ENCODE data around the gene PLCL2.

Gene PLCL2

DNA sequence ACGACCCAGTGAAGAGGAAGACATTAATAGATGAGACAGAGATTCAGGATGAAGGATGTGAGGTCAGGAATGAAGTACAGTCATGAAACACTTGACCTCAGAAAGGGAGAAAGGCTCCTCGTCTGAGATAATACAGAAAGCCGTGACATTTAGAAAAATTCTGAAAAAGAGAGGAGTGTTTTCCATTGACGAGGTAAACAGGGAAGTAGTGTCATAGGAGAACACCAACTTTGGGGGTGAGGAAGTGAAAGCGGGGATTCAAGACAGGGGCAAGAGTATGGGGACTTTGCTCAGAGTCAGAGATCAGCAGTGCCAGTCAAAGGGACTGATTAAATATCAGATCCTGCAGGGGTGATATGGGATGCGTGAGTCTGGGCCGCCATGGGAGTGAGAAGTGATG lies 160.9 kb downstream of the PLCL2 start:
- peaks cover 9% of the 10 kb centered on the region for H3K4me1 ChIP-seq (ENCODE audit: control insufficient read depth, insufficient read depth, low read length, unreplicated experiment)
- no peaks in the 10 kb centered on the region for H3K79me2 ChIP-seq (ENCODE audit: control insufficient read depth, insufficient read depth, low read length, unreplicated experiment)
- no peak overlapping the region for H2AFZ ChIP-seq (ENCODE audit: low read length, unreplicated experiment)
- no peaks in the 10 kb centered on the region for H3K27me3 ChIP-seq (ENCODE audit: insufficient read depth, low read length)
- H3K27ac ChIP-seq (ENCODE audit: low read depth, low read length): no peak overlapping the region
- peaks cover 6% of the 10 kb centered on the region; the same call in 1 of the 2 replicates for H3K36me3 ChIP-seq (ENCODE audit: insufficient read depth, low read length)
- H3K4me3 ChIP-seq (ENCODE audit: low read depth, low read length): no peak overlapping the region

DNA sequence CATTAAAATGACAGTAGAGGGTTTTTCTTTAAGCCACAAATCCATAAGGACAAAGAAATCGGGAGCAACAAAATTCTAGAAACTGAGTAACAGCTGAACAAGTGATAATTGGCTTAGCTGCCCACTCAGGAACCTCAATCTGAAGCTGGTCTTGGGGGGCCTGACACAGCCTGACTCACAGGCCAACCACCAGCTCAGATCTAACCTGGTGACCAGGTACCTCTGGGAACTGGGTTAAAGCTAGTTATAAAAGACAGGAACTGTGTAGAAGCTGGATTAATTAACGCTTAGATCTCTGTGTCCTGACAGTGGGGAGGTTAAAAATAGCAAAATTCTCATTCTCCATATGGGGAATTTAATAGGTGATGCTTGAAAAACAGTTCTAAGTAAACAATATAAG lies 161.9 kb downstream of the PLCL2 start:
- H3K27me3 ChIP-seq (ENCODE audit: insufficient read depth, low read length): no peaks in the 10 kb centered on the region
- no peaks in the 10 kb centered on the region for H3K4me1 ChIP-seq (ENCODE audit: control insufficient read depth, insufficient read depth, low read length, unreplicated experiment)
- no peak overlapping the region for H3K4me3 ChIP-seq (ENCODE audit: low read depth, low read length)
- peaks cover 6% of the 10 kb centered on the region; the same call in 1 of the 2 replicates for H3K36me3 ChIP-seq (ENCODE audit: insufficient read depth, low read length)
- H2AFZ ChIP-seq (ENCODE audit: low read length, unreplicated experiment): no peak overlapping the region
- no peak overlapping the region for H3K27ac ChIP-seq (ENCODE audit: low read depth, low read length)
- no peaks in the 10 kb centered on the region for H3K79me2 ChIP-seq (ENCODE audit: control insufficient read depth, insufficient read depth, low read length, unreplicated experiment)

DNA sequence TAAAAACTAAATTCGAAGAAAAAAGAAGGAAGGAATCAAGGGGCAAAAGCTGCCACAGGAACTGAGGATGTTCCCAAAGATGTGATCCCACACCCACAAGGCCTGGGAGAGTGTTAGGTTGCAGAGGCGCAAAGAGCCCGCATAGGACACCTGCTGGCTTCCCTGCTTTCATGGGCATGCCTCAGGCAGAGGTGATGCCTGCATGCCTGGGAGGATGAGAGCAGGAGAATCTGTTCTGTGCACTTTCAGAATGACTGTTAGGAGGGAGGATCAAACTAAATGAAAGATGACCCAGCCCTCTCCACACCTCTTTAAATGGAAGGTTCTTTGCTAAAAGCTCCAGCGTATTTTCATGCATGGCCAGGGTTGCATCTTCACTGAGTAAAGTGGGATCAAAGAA lies 162.4 kb downstream of the PLCL2 start:
- no peaks in the 10 kb centered on the region for H3K27me3 ChIP-seq (ENCODE audit: insufficient read depth, low read length)
- H3K4me1 ChIP-seq (ENCODE audit: control insufficient read depth, insufficient read depth, low read length, unreplicated experiment): no peaks in the 10 kb centered on the region
- no peaks in the 10 kb centered on the region for H3K79me2 ChIP-seq (ENCODE audit: control insufficient read depth, insufficient read depth, low read length, unreplicated experiment)
- peaks cover 6% of the 10 kb centered on the region; the same call in 1 of the 2 replicates for H3K36me3 ChIP-seq (ENCODE audit: insufficient read depth, low read length)
- no peak overlapping the region for H3K4me3 ChIP-seq (ENCODE audit: low read depth, low read length)
- no peak overlapping the region for H3K27ac ChIP-seq (ENCODE audit: low read depth, low read length)
- H2AFZ ChIP-seq (ENCODE audit: low read length, unreplicated experiment): no peak overlapping the region

DNA sequence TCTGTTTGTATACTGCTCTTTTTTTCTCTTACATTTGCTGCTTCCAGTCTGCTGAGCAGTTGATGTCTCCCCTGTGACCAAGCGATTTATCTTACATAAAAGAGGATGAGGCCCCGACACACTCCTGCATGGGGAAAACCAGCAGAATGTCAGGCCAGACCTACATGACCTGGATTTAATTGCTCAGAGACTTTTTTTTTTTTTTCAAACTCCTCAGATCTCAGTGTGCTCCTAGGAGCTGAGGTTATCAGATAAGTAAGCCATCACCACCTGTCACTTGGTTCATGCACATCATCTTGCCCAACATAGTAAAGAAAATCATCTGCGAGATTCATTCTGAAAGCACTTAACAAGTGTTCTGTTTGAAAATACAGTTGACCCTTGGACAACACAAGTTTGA lies 163.1 kb downstream of the PLCL2 start:
- H3K27ac ChIP-seq (ENCODE audit: low read depth, low read length): no peak overlapping the region
- H3K4me1 ChIP-seq (ENCODE audit: control insufficient read depth, insufficient read depth, low read length, unreplicated experiment): no peaks in the 10 kb centered on the region
- H2AFZ ChIP-seq (ENCODE audit: low read length, unreplicated experiment): no peak overlapping the region
- peaks cover 6% of the 10 kb centered on the region; the same call in 1 of the 2 replicates for H3K36me3 ChIP-seq (ENCODE audit: insufficient read depth, low read length)
- H3K27me3 ChIP-seq (ENCODE audit: insufficient read depth, low read length): no peaks in the 10 kb centered on the region
- H3K79me2 ChIP-seq (ENCODE audit: control insufficient read depth, insufficient read depth, low read length, unreplicated experiment): no peaks in the 10 kb centered on the region
- H3K4me3 ChIP-seq (ENCODE audit: low read depth, low read length): no peak overlapping the region

DNA sequence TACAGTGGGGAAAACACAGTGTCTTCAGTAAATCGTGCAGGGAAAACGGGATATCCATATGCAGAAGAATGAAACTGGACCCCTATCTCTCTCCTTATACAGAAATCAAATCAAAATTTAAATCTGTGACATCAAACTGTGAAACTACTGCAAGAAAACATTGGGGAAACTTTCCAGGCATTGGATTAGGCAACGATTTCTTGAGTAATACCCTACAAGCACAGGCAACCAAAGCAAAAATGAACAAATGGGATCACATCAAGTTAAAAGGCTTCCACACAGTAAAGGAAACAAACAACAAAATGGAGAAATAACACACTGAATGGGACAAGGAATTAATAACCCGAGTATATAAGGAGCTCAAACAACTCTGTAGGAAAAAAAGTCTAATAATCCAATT lies 165.3 kb downstream of the PLCL2 start:
- peaks cover 6% of the 10 kb centered on the region; the same call in 1 of the 2 replicates for H3K36me3 ChIP-seq (ENCODE audit: insufficient read depth, low read length)
- no peak overlapping the region for H2AFZ ChIP-seq (ENCODE audit: low read length, unreplicated experiment)
- no peak overlapping the region for H3K4me3 ChIP-seq (ENCODE audit: low read depth, low read length)
- no peaks in the 10 kb centered on the region for H3K79me2 ChIP-seq (ENCODE audit: control insufficient read depth, insufficient read depth, low read length, unreplicated experiment)
- H3K4me1 ChIP-seq (ENCODE audit: control insufficient read depth, insufficient read depth, low read length, unreplicated experiment): no peaks in the 10 kb centered on the region
- no peaks in the 10 kb centered on the region for H3K27me3 ChIP-seq (ENCODE audit: insufficient read depth, low read length)
- H3K27ac ChIP-seq (ENCODE audit: low read depth, low read length): no peak overlapping the region

DNA sequence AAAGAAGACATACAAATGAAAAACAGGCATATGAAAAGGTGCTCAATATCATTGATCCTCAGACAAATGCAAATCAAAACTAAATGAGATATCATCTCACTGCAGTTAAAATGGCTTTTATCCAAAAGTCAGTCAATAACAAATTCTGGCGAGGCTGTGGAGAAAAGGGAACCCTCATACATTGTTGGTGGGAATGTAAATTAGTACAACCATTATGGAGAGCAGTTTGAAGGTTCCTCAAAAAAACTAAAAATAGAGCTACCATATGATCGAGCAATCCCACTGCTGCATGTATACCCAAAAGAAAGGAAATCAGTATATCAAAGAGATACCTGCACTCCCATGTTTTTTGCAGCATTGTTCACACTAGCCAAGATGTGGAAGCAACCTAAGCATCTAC lies 165.8 kb downstream of the PLCL2 start:
- Histone ChIP-seq H3K4me3 (ENCODE audit: low read depth, low read length) (no peak overlapping the region), H3K27ac (ENCODE audit: low read depth, low read length) (no peak overlapping the region), H3K4me1 (ENCODE audit: control insufficient read depth, insufficient read depth, low read length, unreplicated experiment) (no peaks in the 10 kb centered on the region), H3K36me3 (ENCODE audit: insufficient read depth, low read length) (peaks cover 6% of the 10 kb centered on the region; the same call in 1 of the 2 replicates), H3K79me2 (ENCODE audit: control insufficient read depth, insufficient read depth, low read length, unreplicated experiment) (no peaks in the 10 kb centered on the region), H2AFZ (ENCODE audit: low read length, unreplicated experiment) (no peak overlapping the region), H3K27me3 (ENCODE audit: insufficient read depth, low read length) (no peaks in the 10 kb centered on the region)

DNA sequence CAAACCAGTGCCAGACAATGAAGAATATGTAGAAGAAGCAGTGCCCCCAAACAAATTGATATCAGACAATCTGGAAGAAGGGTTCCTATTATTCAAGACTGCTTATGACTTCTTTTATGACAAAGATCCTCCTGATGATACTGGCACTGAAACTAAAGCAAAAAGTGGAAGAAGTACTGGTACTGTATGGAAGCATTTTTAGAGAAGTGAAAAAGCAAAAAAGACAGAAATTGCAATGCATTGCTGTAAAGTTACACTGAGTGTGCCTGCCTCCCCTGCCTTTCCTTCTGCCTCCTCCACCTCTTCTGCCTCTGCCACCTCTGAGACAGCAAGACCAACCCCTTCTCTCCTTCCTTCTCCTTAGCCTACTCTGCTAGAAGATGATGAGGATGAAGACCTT lies 167.6 kb downstream of the PLCL2 start:
- Histone ChIP-seq H3K27ac (ENCODE audit: low read depth, low read length) (no peak overlapping the region), H2AFZ (ENCODE audit: low read length, unreplicated experiment) (no peak overlapping the region), H3K27me3 (ENCODE audit: insufficient read depth, low read length) (no peaks in the 10 kb centered on the region), H3K4me3 (ENCODE audit: low read depth, low read length) (no peak overlapping the region), H3K4me1 (ENCODE audit: control insufficient read depth, insufficient read depth, low read length, unreplicated experiment) (no peaks in the 10 kb centered on the region), H3K79me2 (ENCODE audit: control insufficient read depth, insufficient read depth, low read length, unreplicated experiment) (no peaks in the 10 kb centered on the region), H3K36me3 (ENCODE audit: insufficient read depth, low read length) (peaks cover 6% of the 10 kb centered on the region; the same call in 1 of the 2 replicates)

DNA sequence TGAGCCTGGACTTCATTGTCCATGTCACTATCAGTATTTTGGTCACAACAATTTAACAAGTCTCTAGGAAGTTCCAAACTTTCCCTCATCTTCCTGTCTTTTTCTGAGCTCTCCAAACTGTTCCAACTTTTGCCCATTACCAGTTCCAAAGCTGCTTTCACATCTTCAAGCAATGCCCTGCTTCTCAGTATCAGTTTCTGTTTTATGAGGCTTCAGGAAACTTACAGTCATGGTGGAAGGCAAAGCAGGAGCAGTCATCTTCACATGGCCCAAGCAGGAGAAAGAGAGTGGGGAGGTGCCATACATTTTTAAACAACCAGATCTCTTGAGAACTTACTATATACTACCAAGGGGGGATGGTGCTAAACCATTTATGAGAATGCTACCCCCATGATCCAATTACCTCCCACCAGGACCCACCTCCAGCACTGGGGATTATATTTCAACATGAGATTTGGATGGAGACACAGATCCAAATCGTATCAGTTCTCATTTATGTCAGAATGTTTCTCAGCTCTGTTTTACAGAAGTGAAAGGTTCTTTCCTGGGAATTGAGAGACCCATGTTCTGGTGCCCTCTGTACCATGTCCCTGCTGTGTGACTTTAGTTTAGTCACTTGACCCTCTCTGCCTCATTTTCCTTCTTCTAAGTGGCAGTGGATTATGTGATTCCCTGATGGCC lies 169.7 kb downstream of the PLCL2 start:
- Histone ChIP-seq H3K79me2 (ENCODE audit: control insufficient read depth, insufficient read depth, low read length, unreplicated experiment) (no peaks in the 10 kb centered on the region), H3K4me3 (ENCODE audit: low read depth, low read length) (no peak overlapping the region), H3K4me1 (ENCODE audit: control insufficient read depth, insufficient read depth, low read length, unreplicated experiment) (no peaks in the 10 kb centered on the region), H3K27me3 (ENCODE audit: insufficient read depth, low read length) (no peaks in the 10 kb centered on the region), H3K27ac (ENCODE audit: low read depth, low read length) (no peak overlapping the region), H3K36me3 (ENCODE audit: insufficient read depth, low read length) (no peaks in the 10 kb centered on the region), H2AFZ (ENCODE audit: low read length, unreplicated experiment) (no peak overlapping the region)

DNA sequence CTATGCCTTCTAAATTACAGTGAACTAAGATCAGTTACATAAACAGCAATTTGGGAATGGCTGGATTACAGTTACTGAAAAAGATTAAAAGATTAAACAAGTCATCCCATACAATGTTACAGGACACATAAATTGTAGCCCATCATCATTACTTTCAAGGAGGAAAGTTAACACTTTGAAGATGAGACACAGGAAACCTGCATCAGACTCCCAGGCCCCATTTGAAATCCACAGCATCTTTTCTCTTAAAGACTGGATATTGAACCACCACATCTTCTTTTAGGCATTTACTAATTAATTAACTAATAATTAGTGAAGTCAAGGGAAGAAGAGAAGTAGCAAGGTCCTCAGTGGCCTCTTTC lies 170.2 kb downstream of the PLCL2 start:
- no peaks in the 10 kb centered on the region for H3K79me2 ChIP-seq (ENCODE audit: control insufficient read depth, insufficient read depth, low read length, unreplicated experiment)
- H2AFZ ChIP-seq (ENCODE audit: low read length, unreplicated experiment): no peak overlapping the region
- H3K27me3 ChIP-seq (ENCODE audit: insufficient read depth, low read length): no peaks in the 10 kb centered on the region
- H3K4me1 ChIP-seq (ENCODE audit: control insufficient read depth, insufficient read depth, low read length, unreplicated experiment): no peaks in the 10 kb centered on the region
- H3K36me3 ChIP-seq (ENCODE audit: insufficient read depth, low read length): no peaks in the 10 kb centered on the region
- H3K27ac ChIP-seq (ENCODE audit: low read depth, low read length): no peak overlapping the region
- no peak overlapping the region for H3K4me3 ChIP-seq (ENCODE audit: low read depth, low read length)

DNA sequence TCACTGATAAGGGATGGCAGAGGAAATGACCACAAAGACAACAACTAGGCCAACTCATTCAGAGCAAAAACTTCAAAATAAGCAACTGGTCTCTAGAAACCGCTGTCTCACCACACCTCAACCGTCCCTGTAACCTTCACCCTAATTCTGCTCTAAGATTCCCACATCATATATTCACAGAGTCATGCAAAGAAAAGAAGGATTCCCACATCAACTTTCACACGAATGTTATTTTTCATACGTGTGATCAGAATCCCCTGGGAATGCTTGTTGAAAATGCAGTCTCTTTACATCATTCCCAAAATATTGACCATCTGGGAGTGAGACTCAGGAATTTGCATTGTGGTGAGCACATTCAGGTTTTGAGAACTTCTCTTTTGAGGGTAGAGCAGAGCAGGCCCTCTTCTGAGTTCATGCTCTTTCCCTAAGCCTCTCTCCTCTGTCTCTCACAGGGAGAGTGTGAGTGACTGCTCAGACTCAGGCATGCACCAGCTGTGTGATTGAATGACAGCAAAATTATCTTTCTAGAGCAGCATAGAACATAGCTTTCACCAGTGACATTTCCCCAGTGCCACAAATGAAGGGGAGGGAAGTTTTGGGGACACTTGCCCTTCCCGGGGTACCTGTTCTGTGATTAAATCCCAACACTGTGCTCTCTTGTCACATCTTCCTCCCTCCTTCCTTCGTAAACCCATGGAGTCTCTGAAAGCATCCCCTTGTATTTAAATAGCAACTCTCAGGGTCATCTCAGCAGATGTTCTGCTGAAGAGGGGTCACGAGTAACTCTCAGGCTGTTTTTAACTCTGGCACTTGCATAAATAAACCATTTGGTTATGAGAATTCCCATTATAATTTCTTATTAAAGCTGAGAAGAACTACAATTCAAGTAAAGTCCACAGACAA lies 170.9 kb downstream of the PLCL2 start:
- Histone ChIP-seq H3K27ac (ENCODE audit: low read depth, low read length) (no peak overlapping the region), H3K4me1 (ENCODE audit: control insufficient read depth, insufficient read depth, low read length, unreplicated experiment) (no peaks in the 10 kb centered on the region), H3K4me3 (ENCODE audit: low read depth, low read length) (no peak overlapping the region), H3K27me3 (ENCODE audit: insufficient read depth, low read length) (no peaks in the 10 kb centered on the region), H2AFZ (ENCODE audit: low read length, unreplicated experiment) (no peak overlapping the region), H3K79me2 (ENCODE audit: control insufficient read depth, insufficient read depth, low read length, unreplicated experiment) (no peaks in the 10 kb centered on the region), H3K36me3 (ENCODE audit: insufficient read depth, low read length) (no peaks in the 10 kb centered on the region)

DNA sequence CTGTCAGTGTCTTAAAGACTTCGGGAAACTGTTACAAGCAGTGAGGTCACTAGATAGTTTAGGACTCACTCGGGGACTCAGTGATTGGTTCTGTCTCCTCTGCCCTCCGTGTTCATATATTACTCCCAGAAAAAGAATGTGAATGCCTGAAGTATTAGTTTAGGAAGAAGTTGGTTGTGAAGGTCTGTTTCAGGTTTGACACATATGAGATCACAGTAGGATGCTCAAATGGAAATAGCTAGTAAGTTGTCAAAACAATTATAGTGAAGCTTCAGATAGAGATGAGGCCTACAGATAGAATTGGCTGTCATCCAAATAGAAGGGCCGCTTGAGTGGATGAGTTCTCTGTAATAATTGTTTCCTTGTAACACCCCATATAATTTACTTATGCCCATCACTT lies 172.6 kb downstream of the PLCL2 start:
- Histone ChIP-seq H2AFZ (ENCODE audit: low read length, unreplicated experiment) (no peak overlapping the region), H3K79me2 (ENCODE audit: control insufficient read depth, insufficient read depth, low read length, unreplicated experiment) (no peaks in the 10 kb centered on the region), H3K4me3 (ENCODE audit: low read depth, low read length) (no peak overlapping the region), H3K27ac (ENCODE audit: low read depth, low read length) (no peak overlapping the region), H3K36me3 (ENCODE audit: insufficient read depth, low read length) (no peaks in the 10 kb centered on the region), H3K4me1 (ENCODE audit: control insufficient read depth, insufficient read depth, low read length, unreplicated experiment) (no peaks in the 10 kb centered on the region), H3K27me3 (ENCODE audit: insufficient read depth, low read length) (no peaks in the 10 kb centered on the region)
